ENCODE measurements around the gene DDIT4. TPM values are rescaled to one million over a fixed set of nuclear protein-coding genes. Genes with fewer than 3 reads are reported as not detected.

DDIT4 gene
- total RNA-seq, 1 experiment from 2014 or later, result 68.9 TPM

DNA sequence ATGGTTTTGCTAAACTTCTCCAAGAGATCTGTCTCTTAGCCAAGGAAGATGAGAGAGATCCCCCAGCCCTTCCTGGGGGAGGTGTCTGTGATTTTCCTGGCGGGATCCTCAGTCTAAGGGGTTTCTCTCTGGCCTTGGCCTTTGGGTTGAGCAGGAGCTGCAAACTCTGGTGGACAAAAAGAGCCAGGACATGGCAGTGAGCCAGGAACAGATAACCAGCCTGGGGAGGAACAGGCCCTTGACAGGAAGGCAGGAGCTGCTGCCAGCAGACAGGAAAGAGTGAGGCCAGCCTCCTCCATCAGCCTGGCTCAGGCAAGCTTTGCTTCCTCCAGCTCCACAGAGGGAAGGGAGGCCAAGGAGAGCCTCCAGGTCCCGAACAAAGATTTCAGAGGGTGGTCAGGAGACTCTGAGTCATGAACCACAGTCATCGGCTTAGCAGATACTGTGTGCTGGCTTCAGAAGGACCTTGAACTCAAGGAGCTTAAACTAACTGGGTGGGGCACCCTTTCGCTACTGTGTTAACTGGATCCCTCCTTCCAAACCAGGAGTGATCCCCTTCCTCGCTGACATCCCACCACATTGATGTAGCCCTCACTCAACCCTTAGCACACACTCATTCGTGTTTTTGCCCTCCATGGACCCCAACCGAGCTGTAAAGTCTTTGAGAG, 34.7 kb downstream of the DDIT4 start:
- peak overlapping the region; percentile 67 for H3K27ac ChIP-seq (ENCODE audit: low read length)
- no peaks in the 10 kb centered on the region for H3F3A ChIP-seq (ENCODE audit: low read length, unreplicated experiment)
- no peaks in the 10 kb centered on the region for H3K79me2 ChIP-seq (ENCODE audit: low read length)
- intact Hi-C loops (cut with micrococcal nuclease), result no loop called here
- H4K20me1 ChIP-seq (ENCODE audit: low read length), result no peaks in the 10 kb centered on the region
- H3K4me3 ChIP-seq (ENCODE audit: low read length), result no peak overlapping the region
- H3K4me2 ChIP-seq (ENCODE audit: low read length), result peak overlapping the region; percentile 33
- no peaks in the 10 kb centered on the region for H3K9me3 ChIP-seq (ENCODE audit: low read length)
- ChIA-PET CTCF (no interaction called here), POLR2A (ENCODE audit: unreplicated experiment) (no interaction called here)
- DNase-seq, result peak; percentile 65
- no peaks in the 10 kb centered on the region for H3K9me2 ChIP-seq (replicated peaks; ENCODE audit: low read length)
- no peaks in the 10 kb centered on the region for H3K36me3 ChIP-seq (ENCODE audit: low read depth, low read length)
- peaks cover 31% of the 10 kb centered on the region for H3K4me1 ChIP-seq (ENCODE audit: insufficient read depth, low read length)
- no peaks in the 10 kb centered on the region for H3K27me3 ChIP-seq (ENCODE audit: low read length)
- H2AFZ ChIP-seq (ENCODE audit: low read length), result peak overlapping the region; percentile 43; the same call in 1 of the 2 replicates
- ATAC-seq, result peak; percentile 56
- BruUV-seq (replicated peaks), result no TSS peak
- H3K9ac ChIP-seq (ENCODE audit: low read length), result peak overlapping the region; percentile 26; the same call in 1 of the 2 replicates
- TF ChIP-seq, protein P1, sequence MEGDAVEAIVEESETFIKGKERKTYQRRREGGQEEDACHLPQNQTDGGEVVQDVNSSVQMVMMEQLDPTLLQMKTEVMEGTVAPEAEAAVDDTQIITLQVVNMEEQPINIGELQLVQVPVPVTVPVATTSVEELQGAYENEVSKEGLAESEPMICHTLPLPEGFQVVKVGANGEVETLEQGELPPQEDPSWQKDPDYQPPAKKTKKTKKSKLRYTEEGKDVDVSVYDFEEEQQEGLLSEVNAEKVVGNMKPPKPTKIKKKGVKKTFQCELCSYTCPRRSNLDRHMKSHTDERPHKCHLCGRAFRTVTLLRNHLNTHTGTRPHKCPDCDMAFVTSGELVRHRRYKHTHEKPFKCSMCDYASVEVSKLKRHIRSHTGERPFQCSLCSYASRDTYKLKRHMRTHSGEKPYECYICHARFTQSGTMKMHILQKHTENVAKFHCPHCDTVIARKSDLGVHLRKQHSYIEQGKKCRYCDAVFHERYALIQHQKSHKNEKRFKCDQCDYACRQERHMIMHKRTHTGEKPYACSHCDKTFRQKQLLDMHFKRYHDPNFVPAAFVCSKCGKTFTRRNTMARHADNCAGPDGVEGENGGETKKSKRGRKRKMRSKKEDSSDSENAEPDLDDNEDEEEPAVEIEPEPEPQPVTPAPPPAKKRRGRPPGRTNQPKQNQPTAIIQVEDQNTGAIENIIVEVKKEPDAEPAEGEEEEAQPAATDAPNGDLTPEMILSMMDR (conservative IDR thresholded peaks at IDR 0.05; ENCODE audit: low read depth, low read length), result no peak
- no peak for TF ChIP-seq EZH2phosphoT487 (IDR thresholded peaks at IDR 0.05; ENCODE audit: borderline replicate concordance, low read length)

GRCh38 chr10:72309290-72310240, 35.8 kb downstream of the DDIT4 start:
- DNase-seq (no peak), ATAC-seq (no peak; the same call in 1 of the 2 replicates)
- H3F3A ChIP-seq (ENCODE audit: low read length, unreplicated experiment), result no peaks in the 10 kb centered on the region
- H4K20me1 ChIP-seq (ENCODE audit: low read length), result no peaks in the 10 kb centered on the region
- intact Hi-C loops (cut with micrococcal nuclease), result no loop called here
- H3K9ac ChIP-seq (ENCODE audit: low read length), result no peak overlapping the region; the same call in 1 of the 2 replicates
- no peak for TF ChIP-seq EZH2phosphoT487 (IDR thresholded peaks at IDR 0.05; ENCODE audit: borderline replicate concordance, low read length)
- TF ChIP-seq, protein P1 (conservative IDR thresholded peaks at IDR 0.05; ENCODE audit: low read depth, low read length), result no peak
- no peak for TF ChIP-seq EZH2 (IDR thresholded peaks at IDR 0.05; ENCODE audit: low read length, unreplicated experiment)
- H3K9me3 ChIP-seq (ENCODE audit: low read length), result no peaks in the 10 kb centered on the region
- CTCF ChIA-PET, result interaction anchor here (0.6 kb wide), 1 partner anchor 175 kb away, joined by 4 read pairs; no protein-coding TSS in a partner anchor
- POLR2A ChIA-PET (ENCODE audit: unreplicated experiment), result no interaction called here
- no peaks in the 10 kb centered on the region for H3K9me2 ChIP-seq (replicated peaks; ENCODE audit: low read length)
- no peak overlapping the region for H3K4me3 ChIP-seq (ENCODE audit: low read length)
- peak overlapping the region; percentile 81 for H2AFZ ChIP-seq (ENCODE audit: low read length)
- no peaks in the 10 kb centered on the region for H3K36me3 ChIP-seq (ENCODE audit: low read depth, low read length)
- no peaks in the 10 kb centered on the region for H3K27me3 ChIP-seq (ENCODE audit: low read length)
- BruUV-seq (replicated peaks), result no TSS peak
- H3K4me2 ChIP-seq (ENCODE audit: low read length), result peak overlapping the region; percentile 61
- H3K27ac ChIP-seq (ENCODE audit: low read length), result peak overlapping the region; percentile 67
- H3K4me1 ChIP-seq (ENCODE audit: insufficient read depth, low read length), result peaks cover 31% of the 10 kb centered on the region
- no peaks in the 10 kb centered on the region for H3K79me2 ChIP-seq (ENCODE audit: low read length)

All from PC-3 (cell line).